ENCODE measurements around the gene KRT74.

- TF ChIP-seq CTCF (conservative IDR thresholded peaks at IDR 0.05; ENCODE audit: low read depth, low read length) (no peak), EZH2 (IDR thresholded peaks at IDR 0.05; ENCODE audit: low read length, unreplicated experiment) (no peak), EZH2phosphoT487 (IDR thresholded peaks at IDR 0.05; ENCODE audit: borderline replicate concordance, low read length) (no peak)
Measured at GRCh38 chr12:52539821-52540173, 33.8 kb downstream of the KRT74 start.

Data from PC-3 (cell line).